ENCODE results near the gene VASP.
"Not testable (repeated sequence)": the region's sequence is repeated elsewhere in the genome, so short reads cannot be mapped to it uniquely, and the experiment has no call there.

Gene VASP

GRCh38 chr19:45498411-45499195, 8.7 kb upstream of the VASP start, which contains the start of gene PPM1N:
PPM1N (plus strand) TSS chr19:45498443; CDS start chr19:45498473, 30 bp downstream.
- peak; percentile 73 for DNase-seq

- peak; percentile 68 for DNase-seq
Observed at GRCh38 chr19:45499196-45500180, 7.8 kb upstream of the VASP start.

GRCh38 chr19:45500918-45501729, 6.2 kb upstream of the VASP start:
- no peak for DNase-seq

- DNase-seq = no peak
Observed at GRCh38 chr19:45501730-45502014, 5.6 kb upstream of the VASP start.

- no peak for DNase-seq
Observed at GRCh38 chr19:45502111-45502510, 5.2 kb upstream of the VASP start.

GRCh38 chr19:45503909-45504308, 3.4 kb upstream of the VASP start:
- DNase-seq = no peak

GRCh38 chr19:45505151-45505995, 1.9 kb upstream of the VASP start:
- no peak for DNase-seq

GRCh38 chr19:45505996-45506245, 1.4 kb upstream of the VASP start:
- DNase-seq = no peak

- DNase-seq = peak; percentile 99
Observed at GRCh38 chr19:45506246-45506988, 862 bp upstream of the VASP start.

GRCh38 chr19:45507872-45508416, 665 bp downstream of the VASP start:
- DNase-seq = no peak

- DNase-seq = peak; percentile 66
Observed at GRCh38 chr19:45508417-45508860, 1.2 kb downstream of the VASP start.

GRCh38 chr19:45508861-45509691, 1.8 kb downstream of the VASP start:
- no peak for DNase-seq

GRCh38 chr19:45509692-45510015, 2.4 kb downstream of the VASP start:
- DNase-seq = no peak

- DNase-seq = not testable (repeated sequence)
Observed at GRCh38 chr19:45510352-45510751, 3.1 kb downstream of the VASP start.

- no peak for DNase-seq
Observed at GRCh38 chr19:45511074-45511473, 3.8 kb downstream of the VASP start.

GRCh38 chr19:45512881-45513483, 5.7 kb downstream of the VASP start:
- DNase-seq = no peak

GRCh38 chr19:45514376-45515051, 7.2 kb downstream of the VASP start:
- no peak for DNase-seq

- no peak for DNase-seq
Observed at GRCh38 chr19:45515081-45515624, 7.9 kb downstream of the VASP start.

- peak; percentile 40 for DNase-seq
Observed at GRCh38 chr19:45515807-45516401, 8.6 kb downstream of the VASP start.

Data from activated CD8-positive, alpha-beta memory T cell treated with anti-CD3 and anti-CD28 coated beads, Interleukin-2, amount 50 U/mL, for 4 hours (primary cell).